IPS-15b (cell line): ENCODE results near the gene APOE.
"Not testable (repeated sequence)": the region's sequence is repeated elsewhere in the genome, so short reads cannot be mapped to it uniquely, and the experiment has no call there.

Experiments used
- H3K27me3 ChIP-seq: one replicate; pipeline ENCODE4 v1.6.1; 2013; ENCODE audit warnings: low read length; ENCODE audit not compliant: control insufficient read depth, insufficient read depth
- H3K36me3 ChIP-seq: one replicate; pipeline ENCODE4 v1.6.1; 2013; ENCODE audit warnings: low read length; ENCODE audit not compliant: control insufficient read depth, insufficient read depth
- H3K4me1 ChIP-seq: one replicate; pipeline ENCODE4 v1.6.1; 2013; ENCODE audit warnings: mild to moderate bottlenecking, low read length; ENCODE audit not compliant: control insufficient read depth, insufficient read depth
- H3K4me3 ChIP-seq: one replicate; pipeline ENCODE4 v1.5.1; 2013; ENCODE audit warnings: low read depth, low read length
- H3K9ac ChIP-seq: one replicate; pipeline ENCODE4 v1.6.1; 2013; ENCODE audit warnings: low read depth, mild to moderate bottlenecking, low read length
- H3K9me3 ChIP-seq: one replicate; pipeline ENCODE4 v1.6.1; 2013; ENCODE audit warnings: mild to moderate bottlenecking, low read length; ENCODE audit not compliant: control insufficient read depth, insufficient read depth

Gene APOE

GRCh38 chr19:44903602-44904425 lies 1.8 kb upstream of the APOE start:
- Histone ChIP-seq H3K4me1 (peaks cover 2% of the 10 kb centered on the region), H3K9ac (peak overlapping the region; percentile 16), H3K4me3 (peak overlapping the region; percentile 35), H3K36me3 (peaks cover 41% of the 10 kb centered on the region), H3K9me3 (no peaks in the 10 kb centered on the region), H3K27me3 (no peaks in the 10 kb centered on the region)

GRCh38 chr19:44904426-44904994 lies 1.1 kb upstream of the APOE start:
- no peaks in the 10 kb centered on the region for H3K27me3 ChIP-seq
- no peaks in the 10 kb centered on the region for H3K9me3 ChIP-seq
- H3K4me1 ChIP-seq, result peaks cover 2% of the 10 kb centered on the region
- H3K36me3 ChIP-seq, result peaks cover 48% of the 10 kb centered on the region
- H3K4me3 ChIP-seq, result peak overlapping the region; percentile 11
- H3K9ac ChIP-seq, result no peak overlapping the region

DNA sequence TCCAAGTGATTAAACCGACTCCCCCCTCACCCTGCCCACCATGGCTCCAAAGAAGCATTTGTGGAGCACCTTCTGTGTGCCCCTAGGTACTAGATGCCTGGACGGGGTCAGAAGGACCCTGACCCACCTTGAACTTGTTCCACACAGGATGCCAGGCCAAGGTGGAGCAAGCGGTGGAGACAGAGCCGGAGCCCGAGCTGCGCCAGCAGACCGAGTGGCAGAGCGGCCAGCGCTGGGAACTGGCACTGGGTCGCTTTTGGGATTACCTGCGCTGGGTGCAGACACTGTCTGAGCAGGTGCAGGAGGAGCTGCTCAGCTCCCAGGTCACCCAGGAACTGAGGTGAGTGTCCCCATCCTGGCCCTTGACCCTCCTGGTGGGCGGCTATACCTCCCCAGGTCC lies 2.0 kb downstream of the APOE start:
- no peaks in the 10 kb centered on the region for H3K9me3 ChIP-seq
- H3K4me3 ChIP-seq, result peak overlapping the region; percentile 100
- peaks cover 2% of the 10 kb centered on the region for H3K4me1 ChIP-seq
- no peak overlapping the region for H3K9ac ChIP-seq
- H3K27me3 ChIP-seq, result no peaks in the 10 kb centered on the region
- peaks cover 32% of the 10 kb centered on the region for H3K36me3 ChIP-seq

GRCh38 chr19:44908074-44908835 lies 2.7 kb downstream of the APOE start:
- Histone ChIP-seq H3K4me1 (peaks cover 2% of the 10 kb centered on the region), H3K9me3 (no peaks in the 10 kb centered on the region), H3K4me3 (no peak overlapping the region), H3K9ac (no peak overlapping the region), H3K27me3 (no peaks in the 10 kb centered on the region), H3K36me3 (peaks cover 28% of the 10 kb centered on the region)

- Histone ChIP-seq H3K9me3 (no peaks in the 10 kb centered on the region), H3K4me1 (peaks cover 2% of the 10 kb centered on the region), H3K36me3 (peaks cover 28% of the 10 kb centered on the region), H3K27me3 (no peaks in the 10 kb centered on the region), H3K9ac (no peak overlapping the region), H3K4me3 (no peak overlapping the region)
These were observed 3.3 kb downstream of the APOE start for GRCh38 chr19:44908836-44909261.

DNA sequence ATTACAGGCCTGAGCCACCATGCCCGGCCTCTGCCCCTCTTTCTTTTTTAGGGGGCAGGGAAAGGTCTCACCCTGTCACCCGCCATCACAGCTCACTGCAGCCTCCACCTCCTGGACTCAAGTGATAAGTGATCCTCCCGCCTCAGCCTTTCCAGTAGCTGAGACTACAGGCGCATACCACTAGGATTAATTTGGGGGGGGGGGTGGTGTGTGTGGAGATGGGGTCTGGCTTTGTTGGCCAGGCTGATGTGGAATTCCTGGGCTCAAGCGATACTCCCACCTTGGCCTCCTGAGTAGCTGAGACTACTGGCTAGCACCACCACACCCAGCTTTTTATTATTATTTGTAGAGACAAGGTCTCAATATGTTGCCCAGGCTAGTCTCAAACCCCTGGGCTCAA lies 4.2 kb downstream of the APOE start:
- Histone ChIP-seq H3K9me3 (no peaks in the 10 kb centered on the region), H3K27me3 (no peaks in the 10 kb centered on the region), H3K4me1 (no peaks in the 10 kb centered on the region), H3K4me3 (no peak overlapping the region), H3K9ac (no peak overlapping the region), H3K36me3 (peaks cover 28% of the 10 kb centered on the region)

- H3K9ac ChIP-seq, H3K9me3 ChIP-seq, H3K4me1 ChIP-seq, H3K4me3 ChIP-seq, H3K27me3 ChIP-seq: not testable (repeated sequence)
- H3K36me3 ChIP-seq, result peaks cover 28% of the 10 kb centered on the region
These were observed 6.3 kb downstream of the APOE start for GRCh38 chr19:44911896-44912295.

DNA sequence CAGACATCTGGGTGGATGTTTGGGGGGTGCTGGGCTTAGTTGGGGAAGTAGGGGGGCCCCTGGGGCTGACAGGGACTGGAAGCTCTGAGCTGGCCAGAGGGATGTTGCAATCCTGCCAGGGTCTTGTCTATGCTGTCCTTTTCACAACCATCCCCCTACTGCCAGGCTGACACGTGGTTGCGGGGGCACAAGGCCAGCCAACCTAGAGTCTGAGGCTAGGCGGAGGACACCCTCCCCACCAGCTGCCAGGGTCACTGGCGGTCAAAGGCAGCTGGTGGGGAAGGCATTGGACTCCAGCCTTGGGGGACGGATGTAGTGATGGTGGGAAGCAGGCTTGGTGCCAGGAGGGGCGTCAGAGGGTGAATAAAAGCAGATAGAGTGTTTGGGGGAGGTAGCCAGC lies 7.3 kb downstream of the APOE start:
- H3K4me3 ChIP-seq, result no peak overlapping the region
- H3K9me3 ChIP-seq, result no peaks in the 10 kb centered on the region
- no peak overlapping the region for H3K9ac ChIP-seq
- no peaks in the 10 kb centered on the region for H3K4me1 ChIP-seq
- no peaks in the 10 kb centered on the region for H3K27me3 ChIP-seq
- H3K36me3 ChIP-seq, result peaks cover 19% of the 10 kb centered on the region

DNA sequence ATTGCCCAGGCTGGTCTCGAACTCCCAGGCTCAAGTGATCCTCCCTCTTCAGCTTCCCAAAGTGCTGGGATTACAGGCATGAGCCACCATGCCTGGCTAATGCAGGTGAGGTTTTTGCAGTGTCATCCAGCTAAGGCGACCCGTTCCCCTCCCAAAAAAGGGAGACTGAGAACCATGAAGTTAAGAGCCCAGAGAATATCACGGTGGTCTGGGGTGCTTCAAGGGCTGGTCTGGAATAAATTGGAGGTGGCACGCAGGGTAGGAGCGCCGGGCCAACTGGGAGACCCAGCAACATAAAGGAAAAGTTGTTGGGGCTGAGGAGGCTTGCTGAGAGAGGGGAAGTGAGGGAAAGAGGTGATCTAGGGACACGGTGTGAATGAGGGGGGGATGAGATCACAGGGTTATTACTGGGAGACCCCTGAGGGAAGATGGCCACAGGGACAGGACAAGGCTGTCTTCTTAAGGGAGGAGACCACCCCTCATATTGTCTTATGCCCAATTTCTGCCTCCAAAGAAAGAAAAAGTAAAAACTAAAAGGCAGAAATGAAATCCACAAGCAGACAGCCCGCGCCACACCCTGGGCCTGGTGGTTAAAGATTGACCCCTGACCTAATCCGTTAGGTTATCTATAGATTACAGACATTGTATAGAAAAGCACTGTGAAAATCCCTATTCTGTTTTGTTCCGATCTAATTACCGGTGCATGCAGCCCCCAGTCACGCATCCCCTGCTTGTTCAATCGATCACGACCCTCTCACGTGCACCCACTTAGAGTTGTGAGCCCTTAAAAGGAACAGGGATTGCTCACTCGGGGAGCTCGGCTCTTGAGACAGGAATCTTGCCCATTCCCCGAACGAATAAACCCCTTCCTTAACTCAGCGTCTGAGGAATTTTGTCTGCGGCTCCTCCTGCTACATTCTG lies 8.2 kb downstream of the APOE start:
- not testable (repeated sequence) for H3K36me3 ChIP-seq, H3K4me1 ChIP-seq, H3K27me3 ChIP-seq, H3K9me3 ChIP-seq
- peak overlapping the region; percentile 88 for H3K9ac ChIP-seq
- peak overlapping the region; percentile 74 for H3K4me3 ChIP-seq

DNA sequence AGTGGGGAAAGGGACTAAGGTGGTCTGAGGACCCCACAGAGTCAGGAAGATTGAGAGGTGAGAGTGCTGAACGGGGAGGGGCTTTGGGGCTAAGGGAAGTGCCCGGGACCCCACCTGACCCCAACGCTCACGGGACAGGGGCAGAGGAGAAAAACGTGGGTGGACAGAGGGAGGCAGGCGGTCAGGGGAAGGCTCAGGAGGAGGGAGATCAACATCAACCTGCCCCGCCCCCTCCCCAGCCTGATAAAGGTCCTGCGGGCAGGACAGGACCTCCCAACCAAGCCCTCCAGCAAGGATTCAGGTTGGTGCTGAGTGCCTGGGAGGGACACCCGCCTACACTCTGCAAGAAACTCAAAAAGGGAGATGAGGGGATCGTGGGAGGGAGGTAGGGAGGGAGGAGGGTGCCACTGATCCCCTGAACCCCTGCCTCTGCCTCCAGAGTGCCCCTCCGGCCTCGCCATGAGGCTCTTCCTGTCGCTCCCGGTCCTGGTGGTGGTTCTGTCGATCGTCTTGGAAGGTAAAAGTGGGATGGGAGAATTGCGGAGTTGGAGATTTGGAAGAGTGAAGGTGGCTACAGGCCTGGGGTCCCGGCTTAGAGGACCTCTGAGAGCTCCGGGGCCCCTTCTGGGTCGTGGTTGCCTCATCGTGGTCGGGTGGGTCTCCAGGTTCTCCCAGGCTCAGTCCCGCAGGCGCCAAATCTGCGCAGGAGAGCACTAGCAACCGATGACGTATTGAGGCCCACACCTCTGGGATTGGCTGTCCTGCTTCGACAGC lies 9.0 kb downstream of the APOE start, which contains the start of gene APOC1:
Gene APOC1 (plus strand): TSS at position 176 of the 774 bp plus-strand sequence. CDS start 284 bp downstream, at position 460.
- not testable (repeated sequence) for H3K9me3 ChIP-seq, H3K4me1 ChIP-seq, H3K36me3 ChIP-seq, H3K27me3 ChIP-seq
- peak within 1 kb of the TSS; percentile 74 for H3K4me3 ChIP-seq
- peak within 1 kb of the TSS; percentile 88 for H3K9ac ChIP-seq
